ENCODE results near the gene C11orf21. TPM values are rescaled to one million over a fixed set of nuclear protein-coding genes. Genes with fewer than 3 reads are reported as not detected.

Gene C11orf21
- polyA plus RNA-seq, 3 donors: 10.8 to 135 (median 13.1) TPM

DNA sequence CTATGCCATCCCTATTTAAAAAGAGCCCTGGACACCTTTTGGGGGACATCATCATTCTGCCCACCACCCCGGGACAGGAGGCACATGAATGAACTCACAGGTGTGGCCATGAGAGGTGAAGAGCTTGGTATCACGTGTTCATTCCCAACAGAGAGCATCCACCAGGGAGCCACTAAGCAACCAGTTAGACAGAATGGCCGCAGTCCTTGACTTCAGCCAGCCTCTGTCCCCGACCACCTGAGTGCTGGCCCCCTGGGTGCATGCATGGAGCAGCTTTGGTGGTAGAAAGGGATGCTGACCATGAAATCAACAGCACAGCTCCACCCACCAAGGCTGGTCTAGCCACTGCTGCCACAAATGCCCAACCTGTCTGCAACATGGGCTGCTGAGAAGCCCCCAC is 44.3 kb upstream of the C11orf21 start:
- Histone ChIP-seq H3K9me3 (replicated peaks in 1 of 2; ENCODE audit: control insufficient read depth in 1 of 2, insufficient read depth in 1 of 2, low read length in 2 of 2) (peaks cover 8 to 46% of the 10 kb centered on the region in 2 donors), H3K36me3 (replicated peaks in 1 of 2; ENCODE audit: control insufficient read depth in 1 of 2, insufficient read depth in 2 of 2, low read length in 2 of 2) (no peaks in the 10 kb centered on the region), H3K4me1 (ENCODE audit: control insufficient read depth in 1 of 2, insufficient read depth in 2 of 2, low read length in 2 of 2) (no peaks in the 10 kb centered on the region), H3K9ac (ENCODE audit: insufficient read depth, low read length, poor library complexity, severe bottlenecking) (no peak overlapping the region), H2AFZ (ENCODE audit: insufficient read depth, low read depth, low read length, poor library complexity, severe bottlenecking) (no peak overlapping the region), H3K4me2 (replicated peaks; ENCODE audit: extremely low read depth, low read length, poor library complexity, severe bottlenecking) (no peak overlapping the region), H3K79me2 (ENCODE audit: insufficient read depth, low read length) (no peaks in the 10 kb centered on the region), H3K27ac (ENCODE audit: low read depth in 1 of 2, low read length in 2 of 2) (no peak overlapping the region), H3K4me3 (replicated peaks in 1 of 3; ENCODE audit: low read depth in 2 of 3, low read length in 3 of 3) (no peak overlapping the region), H4K20me1 (ENCODE audit: insufficient read depth, low read length) (no peaks in the 10 kb centered on the region), H3K27me3 (ENCODE audit: control insufficient read depth in 2 of 2, insufficient read depth in 2 of 2, low read length in 2 of 2) (no peaks in the 10 kb centered on the region)
- Mint-ChIP-seq H3K27me3 (ENCODE audit: low read depth in 3 of 3) (peaks cover 9 to 43% (median 29%) of the 10 kb centered on the region in 3 donors), H3K36me3 (no peaks in the 10 kb centered on the region), H3K9me3 (peaks cover 21 to 50% (median 43%) of the 10 kb centered on the region in 7 donors), H3K4me3 (no peak overlapping the region), H3K27ac (no peak overlapping the region), H3K4me1 (no peaks in the 10 kb centered on the region)
- TF ChIP-seq, protein P1, sequence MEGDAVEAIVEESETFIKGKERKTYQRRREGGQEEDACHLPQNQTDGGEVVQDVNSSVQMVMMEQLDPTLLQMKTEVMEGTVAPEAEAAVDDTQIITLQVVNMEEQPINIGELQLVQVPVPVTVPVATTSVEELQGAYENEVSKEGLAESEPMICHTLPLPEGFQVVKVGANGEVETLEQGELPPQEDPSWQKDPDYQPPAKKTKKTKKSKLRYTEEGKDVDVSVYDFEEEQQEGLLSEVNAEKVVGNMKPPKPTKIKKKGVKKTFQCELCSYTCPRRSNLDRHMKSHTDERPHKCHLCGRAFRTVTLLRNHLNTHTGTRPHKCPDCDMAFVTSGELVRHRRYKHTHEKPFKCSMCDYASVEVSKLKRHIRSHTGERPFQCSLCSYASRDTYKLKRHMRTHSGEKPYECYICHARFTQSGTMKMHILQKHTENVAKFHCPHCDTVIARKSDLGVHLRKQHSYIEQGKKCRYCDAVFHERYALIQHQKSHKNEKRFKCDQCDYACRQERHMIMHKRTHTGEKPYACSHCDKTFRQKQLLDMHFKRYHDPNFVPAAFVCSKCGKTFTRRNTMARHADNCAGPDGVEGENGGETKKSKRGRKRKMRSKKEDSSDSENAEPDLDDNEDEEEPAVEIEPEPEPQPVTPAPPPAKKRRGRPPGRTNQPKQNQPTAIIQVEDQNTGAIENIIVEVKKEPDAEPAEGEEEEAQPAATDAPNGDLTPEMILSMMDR (IDR thresholded peaks at IDR 0.05): no peak
- 76% methylated on average over 2 of the region's 4 CpGs for WGBS (ENCODE audit: insufficient coverage)
- no peak for DNase-seq
- intact Hi-C loops (cut with micrococcal nuclease): no loop called here

DNA sequence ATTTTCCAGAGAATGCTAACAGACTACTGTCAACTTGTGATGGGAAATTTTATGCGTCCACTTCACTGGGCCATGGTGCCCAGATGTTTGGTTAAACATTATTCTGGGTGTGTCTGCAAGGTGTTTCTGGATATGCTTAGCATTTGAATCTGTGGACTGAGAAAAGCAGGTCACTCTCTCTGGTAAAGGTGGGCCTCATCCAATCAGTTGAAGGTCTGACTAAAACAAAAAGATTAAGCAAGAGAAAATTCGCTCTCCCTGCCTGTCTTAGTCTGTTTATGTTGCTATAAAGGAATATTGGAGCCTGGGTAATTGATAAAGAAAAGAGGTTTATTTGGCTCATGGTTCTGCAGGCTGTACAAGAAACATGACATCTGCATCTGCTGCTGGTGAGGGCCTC is 43.3 kb upstream of the C11orf21 start:
- no peak overlapping the region for H3K27ac ChIP-seq (ENCODE audit: low read depth in 1 of 2, low read length in 2 of 2)
- H4K20me1 ChIP-seq (ENCODE audit: insufficient read depth, low read length): no peaks in the 10 kb centered on the region
- no peaks in the 10 kb centered on the region for H3K79me2 ChIP-seq (ENCODE audit: insufficient read depth, low read length)
- Mint-ChIP-seq H3K27ac (no peak overlapping the region), H3K4me3 (no peak overlapping the region), H3K36me3 (no peaks in the 10 kb centered on the region), H3K4me1 (no peaks in the 10 kb centered on the region), H3K27me3 (ENCODE audit: low read depth in 3 of 3) (peaks cover 13 to 42% (median 22%) of the 10 kb centered on the region in 3 donors), H3K9me3 (peaks cover 21 to 50% (median 43%) of the 10 kb centered on the region in 7 donors)
- H3K4me2 ChIP-seq (replicated peaks; ENCODE audit: extremely low read depth, low read length, poor library complexity, severe bottlenecking): no peak overlapping the region
- no peak overlapping the region for H3K9ac ChIP-seq (ENCODE audit: insufficient read depth, low read length, poor library complexity, severe bottlenecking)
- intact Hi-C loops (cut with micrococcal nuclease): no loop called here
- DNase-seq: no peak
- no peak overlapping the region for H3K4me3 ChIP-seq (replicated peaks in 1 of 3; ENCODE audit: low read depth in 2 of 3, low read length in 3 of 3)
- H3K27me3 ChIP-seq (ENCODE audit: control insufficient read depth in 2 of 2, insufficient read depth in 2 of 2, low read length in 2 of 2): no peaks in the 10 kb centered on the region
- TF ChIP-seq, protein P1 (IDR thresholded peaks at IDR 0.05): no peak
- H2AFZ ChIP-seq (ENCODE audit: insufficient read depth, low read depth, low read length, poor library complexity, severe bottlenecking): no peak overlapping the region
- no peaks in the 10 kb centered on the region for H3K4me1 ChIP-seq (ENCODE audit: control insufficient read depth in 1 of 2, insufficient read depth in 2 of 2, low read length in 2 of 2)
- H3K36me3 ChIP-seq (replicated peaks in 1 of 2; ENCODE audit: control insufficient read depth in 1 of 2, insufficient read depth in 2 of 2, low read length in 2 of 2): no peaks in the 10 kb centered on the region
- 100% methylated on average over 1 of the region's 2 CpGs for WGBS (ENCODE audit: insufficient coverage)
- peaks cover 8 to 46% of the 10 kb centered on the region in 2 donors for H3K9me3 ChIP-seq (replicated peaks in 1 of 2; ENCODE audit: control insufficient read depth in 1 of 2, insufficient read depth in 1 of 2, low read length in 2 of 2)

Measured in CD14-positive monocyte (primary cell).